Activated CD8-positive, alpha-beta memory T cell treated with anti-CD3 and anti-CD28 coated beads for 36 hours (primary cell): ENCODE measurements around the gene PRKG2. TPM values are rescaled to one million over a fixed set of nuclear protein-coding genes. Genes with fewer than 3 reads are reported as not detected.

Experiments used
- CTCF ChIA-PET: fragments of 350-600 bp; sonication (Branson Sonifier 250); formaldehyde crosslinking; loops from one replicate; lab custom pipeline; 2021; ENCODE audit warnings: antibody characterized with exemption; lab: Charles Lee
- POLR2A ChIA-PET: fragments of 350-600 bp; sonication (Branson Sonifier 250); formaldehyde crosslinking; loops from one replicate; lab custom pipeline; 2021; ENCODE audit warnings: antibody characterized with exemption; lab: Charles Lee
- total RNA-seq, 2 experiments: library from RNA; stranded (reverse); gene quantifications; one replicate each; pipeline ENCODE4 v1.2.3, GENCODE V29; 2021

PRKG2 gene
- total RNA-seq, 2 experiments from 2014 or later = 0.06 TPM; not detected in 1

- ChIA-PET CTCF (no interaction called here), POLR2A (no interaction called here)
Measured at GRCh38 chr4:81061344-81061730, 153.7 kb downstream of the PRKG2 start.

- ChIA-PET CTCF (no interaction called here), POLR2A (no interaction called here)
Measured at GRCh38 chr4:81060587-81061343, 154.3 kb downstream of the PRKG2 start.

GRCh38 chr4:81058621-81059020, 156.4 kb downstream of the PRKG2 start:
- CTCF ChIA-PET = no interaction called here
- POLR2A ChIA-PET = no interaction called here

- POLR2A ChIA-PET = no interaction called here
Measured at GRCh38 chr4:81052119-81053068, 162.6 kb downstream of the PRKG2 start.

GRCh38 chr4:81049907-81050306, 165.1 kb downstream of the PRKG2 start:
- POLR2A ChIA-PET = no interaction called here
- CTCF ChIA-PET = interaction anchor here (0.6 kb wide), 1 partner anchor 739 kb away, joined by 3 read pairs; no protein-coding TSS in a partner anchor

More at GRCh38 chr4:81052119-81053068, 162.6 kb downstream of the PRKG2 start:
- CTCF ChIA-PET = interaction anchor here (0.7 to 1.6 kb wide), 2 partner anchors 15 to 1216 kb away, joined by 3 to 4 read pairs; no protein-coding TSS in a partner anchor

DNA sequence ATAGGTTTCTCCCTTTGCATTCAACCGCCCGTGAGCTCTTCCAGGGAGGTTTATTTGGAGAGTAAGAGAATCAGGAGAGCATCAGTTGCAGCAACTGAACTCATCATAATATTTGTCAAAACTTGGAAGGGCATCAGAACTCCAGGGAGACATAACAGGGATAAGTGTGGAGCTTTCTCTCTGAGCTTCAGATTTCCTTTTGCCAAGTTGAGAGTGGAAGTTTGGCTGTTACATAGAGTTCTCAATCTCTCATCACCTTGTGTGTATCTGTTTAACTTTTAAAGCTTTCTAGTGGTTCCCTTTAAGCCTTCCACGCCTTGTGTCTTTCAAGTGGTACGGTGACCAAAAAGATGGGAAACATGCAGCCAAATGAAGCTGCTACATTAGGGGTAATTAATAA, 165.7 kb downstream of the PRKG2 start:
- ChIA-PET POLR2A (no interaction called here), CTCF (interaction anchor here (0.6 kb wide), 1 partner anchor 739 kb away, joined by 3 read pairs; no protein-coding TSS in a partner anchor)

DNA sequence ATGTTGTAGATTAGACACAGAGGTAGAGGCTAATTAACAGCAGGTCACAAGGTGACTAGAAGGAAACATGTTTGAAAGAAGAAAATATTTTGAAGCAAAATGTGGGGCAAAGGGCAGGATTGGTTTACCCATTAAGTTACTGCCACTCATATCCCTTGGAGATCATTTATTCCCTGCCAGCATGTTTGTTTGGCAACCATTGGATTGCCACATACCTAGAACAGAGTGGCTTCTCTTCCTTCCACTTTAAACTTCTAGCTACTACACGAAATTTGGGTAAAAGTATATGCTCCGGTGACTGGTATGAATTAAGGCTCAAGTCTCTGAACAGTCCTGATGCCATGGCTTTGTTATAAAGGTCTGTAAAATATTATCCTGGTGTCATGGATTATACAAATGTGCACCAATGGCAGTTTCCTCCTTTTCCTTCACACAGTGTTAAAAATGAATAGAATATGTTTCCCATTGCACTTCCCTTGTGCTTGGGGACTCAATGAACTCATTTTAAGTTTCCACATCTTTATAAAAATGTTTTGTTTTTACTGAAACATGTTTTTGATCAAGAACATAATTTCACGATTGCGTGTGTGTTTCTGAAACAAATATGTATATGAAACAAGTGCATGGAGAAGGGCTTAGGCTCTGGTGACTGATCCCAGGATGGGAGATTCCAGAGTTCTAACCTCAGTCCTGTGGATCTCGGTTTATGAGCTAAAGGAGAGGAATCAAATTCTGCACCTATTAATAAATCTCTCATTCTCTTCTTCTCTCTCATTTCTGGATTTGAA, 172.2 kb downstream of the PRKG2 start:
- POLR2A ChIA-PET = no interaction called here
- CTCF ChIA-PET = interaction anchor here (0.6 kb wide), 1 partner anchor 319 kb away, joined by 3 read pairs; no protein-coding TSS in a partner anchor

DNA sequence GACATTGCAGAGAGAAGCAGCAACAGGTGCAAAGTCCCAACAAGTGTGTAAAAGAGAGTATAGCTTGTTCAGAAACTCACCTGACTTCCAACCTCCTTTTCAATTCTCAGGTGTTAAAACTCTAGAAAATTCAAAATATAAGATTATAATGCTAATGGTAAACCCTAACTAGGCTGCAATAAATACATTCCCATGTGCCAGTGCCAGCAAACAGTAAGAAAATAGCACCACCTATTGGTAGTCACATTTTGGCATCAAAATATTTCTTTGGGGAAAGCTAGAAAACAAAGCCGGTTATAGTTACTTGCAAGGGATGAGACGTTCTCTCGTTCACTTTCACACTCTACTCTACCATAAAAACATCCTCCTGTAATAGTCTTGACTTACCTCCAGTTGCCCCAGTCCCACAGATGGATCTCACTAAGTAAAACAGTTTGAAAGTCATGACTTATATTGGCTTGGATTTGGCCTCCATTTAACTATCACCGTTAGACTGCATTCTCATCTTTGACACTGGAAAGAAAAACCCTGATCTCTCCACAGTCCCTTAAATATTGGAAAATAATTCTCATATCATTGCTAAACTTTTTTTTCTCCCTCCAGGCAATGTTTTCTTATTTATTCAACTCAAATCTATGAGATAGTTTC, 174.9 kb downstream of the PRKG2 start:
- CTCF ChIA-PET = interaction anchor here (1.0 kb wide), 1 partner anchor 674 kb away, joined by 3 read pairs; no protein-coding TSS in a partner anchor
- POLR2A ChIA-PET = no interaction called here

DNA sequence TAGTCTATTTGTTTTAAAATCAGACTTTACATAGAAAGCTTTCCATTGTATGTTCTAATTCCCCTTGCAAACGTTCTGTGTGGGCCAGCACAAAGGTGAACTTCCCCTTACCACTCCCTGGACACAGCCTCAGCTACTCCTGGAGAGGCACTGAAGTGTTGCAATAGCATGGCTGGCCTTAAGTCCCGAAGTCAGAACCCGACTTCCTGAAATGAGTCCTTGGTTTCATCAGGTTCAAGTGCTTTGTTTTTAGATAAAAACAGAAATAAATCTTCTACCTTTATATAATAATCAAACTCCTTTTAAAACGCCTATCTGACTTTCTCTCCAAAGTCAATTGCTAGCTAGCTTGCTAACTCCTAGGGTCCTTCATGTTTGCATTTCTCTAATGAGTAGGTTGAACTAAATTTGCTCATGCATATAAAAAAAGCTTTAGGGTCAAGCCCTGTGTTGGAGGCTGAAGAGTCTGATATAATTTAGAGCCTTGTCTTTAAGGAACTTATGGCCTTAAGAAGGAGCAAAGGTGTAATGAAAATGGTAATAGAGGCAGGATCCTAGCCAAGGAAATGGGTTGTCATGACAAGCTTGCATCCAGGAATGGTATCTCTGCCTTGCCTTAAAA, 175.6 kb downstream of the PRKG2 start:
- ChIA-PET CTCF (interaction anchor here (1.0 kb wide), 1 partner anchor 673 kb away, joined by 3 read pairs; no protein-coding TSS in a partner anchor), POLR2A (no interaction called here)

DNA sequence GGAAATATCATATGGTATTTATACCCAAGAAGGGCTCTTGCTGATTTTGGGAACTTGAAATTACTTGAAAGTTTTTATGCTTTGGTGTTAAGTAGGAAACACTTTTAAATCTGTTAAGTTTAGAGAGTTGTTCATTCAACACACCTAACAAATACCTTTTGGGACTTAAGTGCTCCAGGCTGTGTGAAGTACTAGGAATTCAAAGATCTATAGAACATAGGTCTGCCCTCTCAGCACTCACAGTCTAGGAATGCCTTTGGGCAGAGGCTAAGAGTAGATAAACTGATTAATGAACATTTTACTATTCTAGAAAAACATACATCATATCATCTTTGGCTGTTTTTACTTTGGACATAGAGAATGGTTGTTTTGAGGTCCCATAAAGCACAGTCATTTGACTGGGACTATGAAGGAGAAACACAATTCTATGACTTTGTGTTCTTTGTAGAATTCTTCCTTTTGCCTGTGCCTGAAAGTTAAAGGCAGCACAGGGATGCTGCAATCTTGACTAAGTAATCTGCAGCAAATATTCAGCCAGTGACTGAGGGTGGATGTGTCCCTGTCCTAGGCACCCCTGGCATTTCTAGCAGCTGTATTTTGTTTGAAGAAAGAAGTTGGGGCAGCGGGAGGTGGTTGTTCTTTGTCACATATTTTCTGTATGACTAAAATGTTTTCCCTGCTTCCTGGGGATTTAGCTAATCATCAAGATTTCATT, 176.2 kb downstream of the PRKG2 start:
- CTCF ChIA-PET = no interaction called here
- POLR2A ChIA-PET = no interaction called here

Other genes with a start within 250 kb of the PRKG2 start
- gene BMP3, start 184.5 kb downstream of the PRKG2 start, total RNA-seq = not detected